ENCODE data around the gene LRRC3. TPM values are rescaled to one million over a fixed set of nuclear protein-coding genes. Genes with fewer than 3 reads are reported as not detected.
A peak's percentile ranks its signal among the peaks of the same experiment; 100 is the strongest.

The LRRC3 gene
- total and polyA plus RNA-seq, 2 of the 8 experiments (the other 6 are each of a cell fraction or from before 2014, with no cell fraction given): 3.1 to 5.4 TPM

GRCh38 chr21:44511219-44511937 lies 56.1 kb downstream of the LRRC3 start:
- H3K9ac ChIP-seq (replicated peaks in 1 of 4; ENCODE audit: extremely low read depth in 1 of 4, low read depth in 3 of 4, low read length in 3 of 4): no peak overlapping the region
- H3K4me2 ChIP-seq (ENCODE audit: insufficient read depth in 1 of 2, low read depth in 2 of 2, low read length in 2 of 2): no peak overlapping the region
- no peak overlapping the region for H3K4me3 ChIP-seq (ENCODE audit: extremely low read depth in 1 of 4, insufficient read depth in 2 of 4, low read depth in 3 of 4, low read length in 4 of 4)
- H3K56ac ChIP-seq (replicated peaks; ENCODE audit: insufficient read length, low read depth, low read length): no peak overlapping the region
- no peak overlapping the region for H2BK5ac ChIP-seq (ENCODE audit: low read depth, low read length)
- H3K4me1 ChIP-seq (replicated peaks in 1 of 4; ENCODE audit: control insufficient read depth in 3 of 4, insufficient read depth in 4 of 4, low read length in 3 of 4): no peaks in the 10 kb centered on the region; a peak in 2 of 7 replicates
- H3K79me1 ChIP-seq (ENCODE audit: low read depth, low read length): no peaks in the 10 kb centered on the region
- 0 out of 2 replicates have a peak, but pooled peaks cover 2% of the 10 kb centered on the region for H3K23me2 ChIP-seq (ENCODE audit: low read depth, low read length)
- peaks cover 3 to 6% of the 10 kb centered on the region in 2 experiments for H4K20me1 ChIP-seq (replicated peaks in 1 of 2; ENCODE audit: control insufficient read depth in 1 of 2, insufficient read depth in 2 of 2, low read length in 2 of 2)
- no peak for TF ChIP-seq NANOG (IDR thresholded peaks at IDR 0.05; ENCODE audit: insufficient read depth, low read depth, low read length, poor library complexity, severe bottlenecking)
- no peak for TF ChIP-seq SUZ12 (IDR thresholded peaks at IDR 0.05; ENCODE audit: low read length)
- no peak for TF ChIP-seq RBBP5 (IDR thresholded peaks at IDR 0.05; ENCODE audit: borderline replicate concordance, low read depth, low read length)
- TF ChIP-seq ASH2L (IDR thresholded peaks at IDR 0.05; ENCODE audit: low read length): no peak
- TF ChIP-seq TAF1 (IDR thresholded peaks at IDR 0.05; ENCODE audit: low read depth, low read length): no peak
- no peak for TF ChIP-seq SP1 (IDR thresholded peaks at IDR 0.05; ENCODE audit: low read depth, low read length)
- TF ChIP-seq KDM4A (IDR thresholded peaks at IDR 0.05; ENCODE audit: low read depth, low read length, severe bottlenecking): peak; percentile 6
- no peak overlapping the region; the same call in 1 of the 2 replicates for H2AK5ac ChIP-seq (ENCODE audit: low read depth, low read length)
- H3K23ac ChIP-seq (ENCODE audit: insufficient read length): no peak overlapping the region
- H3K27ac ChIP-seq (ENCODE audit: low read depth, low read length): no peak overlapping the region
- no peaks in the 10 kb centered on the region for H3K27me3 ChIP-seq (replicated peaks in 1 of 4; ENCODE audit: control insufficient read depth in 3 of 4, extremely low read depth in 1 of 4, insufficient read depth in 3 of 4, low read length in 3 of 4)
- H4K91ac ChIP-seq (replicated peaks; ENCODE audit: insufficient read length, low read length): peak overlapping the region; percentile 5
- no peak overlapping the region for H2AFZ ChIP-seq (ENCODE audit: low read length)
- no peaks in the 10 kb centered on the region for H3K9me3 ChIP-seq (ENCODE audit: insufficient read depth in 2 of 2, low read depth in 1 of 2, low read length in 1 of 2)
- no peak overlapping the region for H3K4ac ChIP-seq (replicated peaks; ENCODE audit: insufficient read length, low read depth, low read length)
- H3K14ac ChIP-seq (ENCODE audit: insufficient read length): no peak overlapping the region
- CTCF ChIA-PET (ENCODE audit: partially characterized antibody): interaction anchor here (0.8 to 4.0 kb wide), 25 partner anchors 8 to 282 kb away, joined by 3 to 21 read pairs (median 5); partner anchors contain the start of gene TSPEAR
- H2BK12ac ChIP-seq (ENCODE audit: low read depth, low read length): no peak overlapping the region; the same call in 1 of the 2 replicates
- no peak overlapping the region for H2BK15ac ChIP-seq (ENCODE audit: low read length)
- H4K8ac ChIP-seq (ENCODE audit: extremely low read depth, insufficient read depth, low read length): no peak overlapping the region
- no peak overlapping the region for H4K5ac ChIP-seq (ENCODE audit: insufficient read length, low read depth, low read length)
- no peak overlapping the region for H2BK120ac ChIP-seq (replicated peaks; ENCODE audit: low read depth, low read length)
- POLR2A ChIA-PET (ENCODE audit: partially characterized antibody): interaction anchor here (1.3 to 1.9 kb wide), 2 partner anchors 9 to 26 kb away, joined by 5 to 7 read pairs; no protein-coding TSS in a partner anchor
- H2BK20ac ChIP-seq (ENCODE audit: low read length): no peak overlapping the region
- no peak for FAIRE-seq
- no peak overlapping the region for H3K18ac ChIP-seq (ENCODE audit: extremely low read depth, low read length)
- WGBS, 2 experiments (ENCODE audit: extremely low coverage in 1 of 2, insufficient coverage in 1 of 2, insufficient read length in 1 of 2, insufficient replicate concordance in 2 of 2, low coverage in 1 of 2, low lambda C conversion rate in 2 of 2, missing lambda C conversion rate in 1 of 2): 90% methylated on average over 11 of the region's 11 CpGs; no CpG with 5 or more reads in 1 of the 2 experiments
- H3K36me3 ChIP-seq (ENCODE audit: control insufficient read depth in 2 of 4, insufficient read depth in 4 of 4, low read length in 3 of 4): peaks cover 0 to 8% (median 8%) of the 10 kb centered on the region in 4 experiments; a peak in 4 of 8 replicates
- no peak for DNase-seq (ENCODE audit: low read depth in 1 of 2, low spot score in 2 of 2)
- no peaks in the 10 kb centered on the region for H3K79me2 ChIP-seq (ENCODE audit: control insufficient read depth in 1 of 2, insufficient read depth in 2 of 2, low read length in 2 of 2)

All from H1 (cell line).